Measurements from ENCODE around the gene PACC1.
A peak's percentile ranks its signal among the peaks of the same experiment; 100 is the strongest.

Gene PACC1

GRCh38 chr1:212414328-212415106, at the start of gene PACC1:
Gene PACC1, minus strand, starts transcription at chr1:212414886. Its CDS starts 129 bp downstream, at chr1:212414757.
- DNase-seq: peak in 1 of 2 experiments; percentile 27

- no peak for DNase-seq
Observed at GRCh38 chr1:212463565-212464285, 49.0 kb upstream of the PACC1 start.

GRCh38 chr1:212461916-212462660, 47.4 kb upstream of the PACC1 start:
- no peak for DNase-seq

- DNase-seq: no peak
Observed at GRCh38 chr1:212460376-212460775, 45.7 kb upstream of the PACC1 start.

- no peak for DNase-seq
Observed at GRCh38 chr1:212459656-212460055, 45.0 kb upstream of the PACC1 start.

GRCh38 chr1:212458817-212459216, 44.1 kb upstream of the PACC1 start:
- no peak for DNase-seq

GRCh38 chr1:212457740-212458338, 43.2 kb upstream of the PACC1 start:
- no peak for DNase-seq

- DNase-seq: peak in 1 of 2 experiments; percentile 56
Observed at GRCh38 chr1:212455803-212456528, 41.3 kb upstream of the PACC1 start.

GRCh38 chr1:212455401-212455800, 40.7 kb upstream of the PACC1 start:
- DNase-seq: no peak

GRCh38 chr1:212454741-212455140, 40.1 kb upstream of the PACC1 start:
- DNase-seq: no peak

- no peak for DNase-seq
Observed at GRCh38 chr1:212453156-212453857, 38.6 kb upstream of the PACC1 start.

GRCh38 chr1:212452323-212453155, 37.9 kb upstream of the PACC1 start:
- no peak for DNase-seq

GRCh38 chr1:212451416-212452322, 37.0 kb upstream of the PACC1 start:
- DNase-seq: no peak

- no peak for DNase-seq
Observed at GRCh38 chr1:212450331-212450881, 35.7 kb upstream of the PACC1 start.

GRCh38 chr1:212447478-212447877, 32.8 kb upstream of the PACC1 start:
- DNase-seq: no peak

GRCh38 chr1:212446333-212446732, 31.6 kb upstream of the PACC1 start:
- no peak for DNase-seq

GRCh38 chr1:212442408-212442807, 27.7 kb upstream of the PACC1 start:
- no peak for DNase-seq

- no peak for DNase-seq
Observed at GRCh38 chr1:212440419-212440818, 25.7 kb upstream of the PACC1 start.

- no peak for DNase-seq
Observed at GRCh38 chr1:212438831-212439237, 24.1 kb upstream of the PACC1 start.

All from cerebellar nuclear complex (tissue), 1 donor.